Activated CD8-positive, alpha-beta memory T cell treated with anti-CD3 and anti-CD28 coated beads for 4 hours (primary cell): ENCODE results near the gene COG5.

ENCODE experiments used
- DNase-seq, 2 donors: peaks; one replicate each; pipeline ENCODE4 v3.0.0-alpha.2; 2020; ENCODE audit warnings: low read depth in 2 of 2

The COG5 gene

GRCh38 chr7:107394276-107394675, 169.4 kb downstream of the COG5 start:
- no peak for DNase-seq

GRCh38 chr7:107392830-107393229, 170.9 kb downstream of the COG5 start:
- DNase-seq: no peak

GRCh38 chr7:107390916-107391315, 172.8 kb downstream of the COG5 start:
- DNase-seq: no peak

- DNase-seq: no peak
These were observed 175.1 kb downstream of the COG5 start for GRCh38 chr7:107388604-107389003.

- DNase-seq: no peak
These were observed 176.0 kb downstream of the COG5 start for GRCh38 chr7:107387573-107388219.

- no peak for DNase-seq
These were observed 176.6 kb downstream of the COG5 start for GRCh38 chr7:107387128-107387527.

GRCh38 chr7:107386548-107387102, 177.1 kb downstream of the COG5 start:
- DNase-seq: no peak

- no peak for DNase-seq
These were observed 179.7 kb downstream of the COG5 start for GRCh38 chr7:107384025-107384424.

GRCh38 chr7:107383203-107383602, 180.5 kb downstream of the COG5 start:
- no peak for DNase-seq

- no peak for DNase-seq
These were observed 182.3 kb downstream of the COG5 start for GRCh38 chr7:107381453-107381852.

- DNase-seq: no peak
These were observed 190.4 kb downstream of the COG5 start for GRCh38 chr7:107373354-107373753.

GRCh38 chr7:107372298-107372697, 191.4 kb downstream of the COG5 start:
- no peak for DNase-seq

GRCh38 chr7:107370816-107371215, 192.9 kb downstream of the COG5 start:
- DNase-seq: no peak

- DNase-seq: no peak
These were observed 198.9 kb downstream of the COG5 start for GRCh38 chr7:107364787-107365186.

GRCh38 chr7:107359520-107360316, 204.0 kb downstream of the COG5 start:
- DNase-seq: no peak

GRCh38 chr7:107355616-107356015, 208.1 kb downstream of the COG5 start:
- no peak for DNase-seq

- no peak for DNase-seq
These were observed 209.1 kb downstream of the COG5 start for GRCh38 chr7:107354640-107355039.

GRCh38 chr7:107353701-107354100, 210.0 kb downstream of the COG5 start:
- DNase-seq: no peak

- DNase-seq: no peak
These were observed 217.8 kb downstream of the COG5 start for GRCh38 chr7:107345898-107346297.

- no peak for DNase-seq
These were observed 218.9 kb downstream of the COG5 start for GRCh38 chr7:107344799-107345198.

GRCh38 chr7:107344286-107344685, 219.4 kb downstream of the COG5 start:
- DNase-seq: no peak

GRCh38 chr7:107338080-107338479, 225.6 kb downstream of the COG5 start:
- no peak for DNase-seq
